Body of pancreas (tissue), 4 donors: ENCODE results near the gene DNPEP. TPM values are rescaled to one million over a fixed set of nuclear protein-coding genes. Genes with fewer than 3 reads are reported as not detected.

Source experiments
- ATAC-seq: fragments of 150-250 bp; one replicate; pipeline ENCODE4 v1.9.1; 2016
- DNase-seq, 4 donors: peaks; one replicate each; pipeline ENCODE4 v3.0.0-alpha.2; 2019
- H3K27ac ChIP-seq, 4 donors: fragments of 200-600 bp; sonication (generic); 1 replicate in 3 of 4; 2 replicates in 1 of 4; pipeline versions ENCODE4 v1.5.1 to v1.6.1; 2016 to 2019; ENCODE audit warnings: mild to moderate bottlenecking in 1 of 4, mixed read lengths in 1 of 4, moderate library complexity in 1 of 4
- H3K27me3 ChIP-seq, 2 donors: fragments of 200-600 bp; sonication (generic); one replicate each; pipeline ENCODE4 v1.6.0; 2016; ENCODE audit warnings: mild to moderate bottlenecking in 1 of 2
- H3K36me3 ChIP-seq, 2 donors: fragments of 200-600 bp; sonication (generic); replicated peaks in 1 of 2; 2 replicates each; pipeline ENCODE4 v1.5.1; 2016; ENCODE audit warnings: low read depth in 2 of 2; ENCODE audit not compliant: insufficient read depth in 1 of 2
- H3K4me1 ChIP-seq: fragments of 200-600 bp; sonication (generic); one replicate; pipeline ENCODE4 v1.6.0; 2016
- H3K4me3 ChIP-seq, 2 donors: fragments of 200-600 bp; sonication (generic); 1 replicate in 1 of 2; 2 replicates in 1 of 2; pipeline ENCODE4 v1.5.1; 2016 to 2019
- H3K9me3 ChIP-seq, 3 donors: fragments of 200-600 bp; sonication (generic); 1 replicate in 2 of 3; 2 replicates in 1 of 3; pipeline ENCODE4 v1.5.1; 2016
- CTCF ChIP-seq, 7 experiments: fragments of 450-650 bp in 4 of 7; fragments of 200-600 bp in 3 of 7; sonication (generic) in 3 of 7; IDR thresholded peaks; one replicate each; pipeline ENCODE4 v1.5.1; 2016 to 2019; ENCODE audit warnings: antibody characterized with exemption in 7 of 7
- POLR2A ChIP-seq, 3 donors: fragments of 450-650 bp; IDR thresholded peaks; one replicate each; pipeline ENCODE4 v1.6.1; 2016; ENCODE audit warnings: antibody characterized with exemption in 3 of 3, mild to moderate bottlenecking in 2 of 3
- WGBS, 2 donors: methylation state at CpG; one replicate each; pipeline ENCODE4 v1.1.5; 2017; 5-methylcytosine and 5-hydroxymethylcytosine counted together
- intact Hi-C: fragments of 100-400 bp; cut with DNase I; formaldehyde crosslinking; loops from one replicate; pipeline ENCODE4 v1.15.1; 2023
- total RNA-seq, 2 donors: library from RNA; depleted of rRNA; stranded (reverse); fragments of >200 nt; gene quantifications; one replicate each; pipeline ENCODE4 v1.1.0, GENCODE V29; 2016

Gene DNPEP
- total RNA-seq, 2 donors from 2014 or later: 18.4 to 24.7 TPM

- no peaks in the 10 kb centered on the region for H3K4me1 ChIP-seq
- H3K4me3 ChIP-seq: no peak overlapping the region
- DNase-seq (no peak), ATAC-seq (no peak)
- 77 to 89% methylated on average over 3 of the region's 3 CpGs for WGBS, 2 donors
- H3K9me3 ChIP-seq: no peaks in the 10 kb centered on the region
- intact Hi-C loops: loop anchor here (5.0 kb wide), 1 partner anchor 120 kb away; no protein-coding TSS in a partner anchor
- no peak for TF ChIP-seq CTCF (IDR thresholded peaks at IDR 0.05)
- TF ChIP-seq POLR2A (IDR thresholded peaks at IDR 0.05): no peak
- H3K27me3 ChIP-seq: no peaks in the 10 kb centered on the region
- no peaks in the 10 kb centered on the region for H3K36me3 ChIP-seq
- no peak overlapping the region for H3K27ac ChIP-seq
Measured at GRCh38 chr2:219406861-219407230, 19.1 kb upstream of the DNPEP start.

- TF ChIP-seq POLR2A (IDR thresholded peaks at IDR 0.05) (no peak), CTCF (IDR thresholded peaks at IDR 0.05) (no peak)
- ATAC-seq (no peak), DNase-seq (no peak)
- Histone ChIP-seq H3K4me3 (no peak overlapping the region), H3K4me1 (no peaks in the 10 kb centered on the region), H3K27me3 (no peaks in the 10 kb centered on the region), H3K9me3 (no peaks in the 10 kb centered on the region), H3K36me3 (no peaks in the 10 kb centered on the region), H3K27ac (no peak overlapping the region)
- WGBS, 2 donors: 86% methylated on average over 7 of the region's 7 CpGs
- intact Hi-C loops: loop anchor here (5.0 kb wide), 1 partner anchor 121 kb away; no protein-coding TSS in a partner anchor
Measured at GRCh38 chr2:219405958-219406860, 18.5 kb upstream of the DNPEP start.

- TF ChIP-seq POLR2A (IDR thresholded peaks at IDR 0.05) (no peak), CTCF (IDR thresholded peaks at IDR 0.05) (no peak)
- 60 to 62% methylated on average over 5 to 9 of the region's 9 CpGs for WGBS, 2 donors
- H3K36me3 ChIP-seq: no peaks in the 10 kb centered on the region
- H3K4me1 ChIP-seq: no peaks in the 10 kb centered on the region
- H3K27me3 ChIP-seq: no peaks in the 10 kb centered on the region
- H3K9me3 ChIP-seq: no peaks in the 10 kb centered on the region
- H3K27ac ChIP-seq: no peak overlapping the region
- DNase-seq: no peak
- H3K4me3 ChIP-seq: no peak overlapping the region
- no peak for ATAC-seq
- intact Hi-C loops: loop anchor here (5.0 kb wide), 1 partner anchor 122 kb away; no protein-coding TSS in a partner anchor
Measured at GRCh38 chr2:219405451-219405850, 17.7 kb upstream of the DNPEP start.

GRCh38 chr2:219404954-219405353, 17.2 kb upstream of the DNPEP start:
- no peak for ATAC-seq
- Histone ChIP-seq H3K4me3 (no peak overlapping the region), H3K4me1 (no peaks in the 10 kb centered on the region), H3K27ac (no peak overlapping the region), H3K36me3 (no peaks in the 10 kb centered on the region), H3K9me3 (no peaks in the 10 kb centered on the region), H3K27me3 (no peaks in the 10 kb centered on the region)
- no peak for TF ChIP-seq CTCF (IDR thresholded peaks at IDR 0.05)
- DNase-seq: no peak
- intact Hi-C loops: loop anchor here (5.0 kb wide), 1 partner anchor 122 kb away; no protein-coding TSS in a partner anchor
- 65 to 77% methylated on average over 3 of the region's 7 CpGs for WGBS, 2 donors
